HAP-1 (cell line): Measurements from ENCODE around the gene ANOS1.
A peak's percentile ranks its signal among the peaks of the same experiment; 100 is the strongest.

Source experiments
- DNase-seq, 2 experiments: peaks; one replicate each; pipeline ENCODE4 v3.0.0-alpha.2; 2016 to 2020; ENCODE audit warnings: low spot score in 2 of 2
- H3K27me3 ChIP-seq: fragments of 250-450 bp; sonication (Bioruptor Pico); 2 replicates; pipeline ENCODE4 v1.5.1; 2020; ENCODE audit warnings: low read depth, mild to moderate bottlenecking, moderate library complexity
- H3K36me3 ChIP-seq: fragments of 250-450 bp; sonication (Bioruptor Pico); replicated peaks from 2 replicates; pipeline ENCODE4 v1.5.1; 2020; ENCODE audit warnings: mild to moderate bottlenecking
- H3K4me1 ChIP-seq: fragments of 250-450 bp; sonication (Bioruptor Pico); 2 replicates; pipeline ENCODE4 v1.5.1; 2020; ENCODE audit warnings: mild to moderate bottlenecking
- H3K4me3 ChIP-seq: fragments of 250-450 bp; sonication (Bioruptor Pico); 2 replicates; pipeline ENCODE4 v1.5.1; 2020; ENCODE audit warnings: mild to moderate bottlenecking, moderate library complexity
- H3K9me3 ChIP-seq: fragments of 250-450 bp; sonication (Bioruptor Pico); 2 replicates; pipeline ENCODE4 v1.5.1; 2020; ENCODE audit warnings: mild to moderate bottlenecking, moderate library complexity
- in situ Hi-C: fragments of 300-500 bp; cut with MboI; formaldehyde crosslinking; loops from 3 replicates; pipeline ENCODE4 v1.14.3; 2020; ENCODE audit warnings: low sequenced_read_pairs, inconsistent platforms, mixed read lengths

The ANOS1 gene

GRCh38 chrX:8730812-8731558 lies 952 bp downstream of the ANOS1 start:
- Histone ChIP-seq H3K36me3 (no peaks in the 10 kb centered on the region), H3K4me1 (no peaks in the 10 kb centered on the region), H3K4me3 (no peak overlapping the region), H3K9me3 (no peaks in the 10 kb centered on the region), H3K27me3 (peaks cover 2% of the 10 kb centered on the region; the same call in 1 of the 2 replicates)
- in situ Hi-C loops = no loop called here
- DNase-seq = no peak

- in situ Hi-C loops = no loop called here
- Histone ChIP-seq H3K36me3 (no peaks in the 10 kb centered on the region), H3K4me3 (no peak overlapping the region), H3K4me1 (no peaks in the 10 kb centered on the region), H3K9me3 (no peaks in the 10 kb centered on the region), H3K27me3 (peaks cover 2% of the 10 kb centered on the region; the same call in 1 of the 2 replicates)
- DNase-seq = no peak
Observed at GRCh38 chrX:8729811-8730210, 2.1 kb downstream of the ANOS1 start.

- H3K27me3 ChIP-seq = peaks cover 2% of the 10 kb centered on the region; the same call in 1 of the 2 replicates
- no peaks in the 10 kb centered on the region for H3K9me3 ChIP-seq
- in situ Hi-C loops = no loop called here
- no peak for DNase-seq
- no peaks in the 10 kb centered on the region for H3K36me3 ChIP-seq
- no peak overlapping the region for H3K4me3 ChIP-seq
- H3K4me1 ChIP-seq = no peaks in the 10 kb centered on the region
Observed at GRCh38 chrX:8728932-8729535, 2.9 kb downstream of the ANOS1 start.

- Histone ChIP-seq H3K4me3 (no peak overlapping the region), H3K36me3 (no peaks in the 10 kb centered on the region), H3K27me3 (peaks cover 2% of the 10 kb centered on the region; the same call in 1 of the 2 replicates), H3K9me3 (no peaks in the 10 kb centered on the region), H3K4me1 (no peaks in the 10 kb centered on the region)
- DNase-seq = no peak
- in situ Hi-C loops = no loop called here
Observed at GRCh38 chrX:8726031-8726652, 5.8 kb downstream of the ANOS1 start.

GRCh38 chrX:8724300-8724699 lies 7.6 kb downstream of the ANOS1 start:
- H3K9me3 ChIP-seq = no peaks in the 10 kb centered on the region
- H3K4me1 ChIP-seq = no peaks in the 10 kb centered on the region
- no peaks in the 10 kb centered on the region for H3K27me3 ChIP-seq
- DNase-seq = peak in 1 of 2 experiments; percentile 14
- H3K4me3 ChIP-seq = no peak overlapping the region
- in situ Hi-C loops = no loop called here
- H3K36me3 ChIP-seq = no peaks in the 10 kb centered on the region

GRCh38 chrX:8721536-8721935 lies 10.4 kb downstream of the ANOS1 start:
- H3K9me3 ChIP-seq = no peaks in the 10 kb centered on the region
- H3K36me3 ChIP-seq = no peaks in the 10 kb centered on the region
- no peaks in the 10 kb centered on the region for H3K27me3 ChIP-seq
- H3K4me1 ChIP-seq = no peaks in the 10 kb centered on the region
- no peak for DNase-seq
- H3K4me3 ChIP-seq = no peak overlapping the region
- in situ Hi-C loops = no loop called here

- Histone ChIP-seq H3K36me3 (no peaks in the 10 kb centered on the region), H3K4me1 (no peaks in the 10 kb centered on the region), H3K4me3 (no peak overlapping the region), H3K27me3 (no peaks in the 10 kb centered on the region), H3K9me3 (no peaks in the 10 kb centered on the region)
- DNase-seq = no peak
- in situ Hi-C loops = no loop called here
Observed at GRCh38 chrX:8720136-8720535, 11.8 kb downstream of the ANOS1 start.

- H3K27me3 ChIP-seq = no peaks in the 10 kb centered on the region
- no peaks in the 10 kb centered on the region for H3K36me3 ChIP-seq
- in situ Hi-C loops = no loop called here
- DNase-seq = no peak
- H3K4me3 ChIP-seq = no peak overlapping the region
- no peaks in the 10 kb centered on the region for H3K9me3 ChIP-seq
- H3K4me1 ChIP-seq = no peaks in the 10 kb centered on the region
Observed at GRCh38 chrX:8717354-8717753, 14.6 kb downstream of the ANOS1 start.

GRCh38 chrX:8714164-8714563 lies 17.8 kb downstream of the ANOS1 start:
- H3K9me3 ChIP-seq = no peaks in the 10 kb centered on the region
- DNase-seq = no peak
- no peaks in the 10 kb centered on the region for H3K27me3 ChIP-seq
- no peaks in the 10 kb centered on the region for H3K4me1 ChIP-seq
- in situ Hi-C loops = no loop called here
- no peak overlapping the region for H3K4me3 ChIP-seq
- no peaks in the 10 kb centered on the region for H3K36me3 ChIP-seq

- no peaks in the 10 kb centered on the region for H3K9me3 ChIP-seq
- H3K4me3 ChIP-seq = no peak overlapping the region
- in situ Hi-C loops = no loop called here
- H3K27me3 ChIP-seq = no peaks in the 10 kb centered on the region
- no peak for DNase-seq
- H3K36me3 ChIP-seq = no peaks in the 10 kb centered on the region
- no peaks in the 10 kb centered on the region for H3K4me1 ChIP-seq
Observed at GRCh38 chrX:8711401-8711800, 20.5 kb downstream of the ANOS1 start.

- in situ Hi-C loops = no loop called here
- Histone ChIP-seq H3K9me3 (no peaks in the 10 kb centered on the region), H3K27me3 (no peaks in the 10 kb centered on the region), H3K36me3 (no peaks in the 10 kb centered on the region), H3K4me3 (no peak overlapping the region), H3K4me1 (no peaks in the 10 kb centered on the region)
- no peak for DNase-seq
Observed at GRCh38 chrX:8704184-8704583, 27.8 kb downstream of the ANOS1 start.

GRCh38 chrX:8692871-8693270 lies 39.1 kb downstream of the ANOS1 start:
- Histone ChIP-seq H3K36me3 (no peaks in the 10 kb centered on the region), H3K4me1 (no peaks in the 10 kb centered on the region), H3K27me3 (no peaks in the 10 kb centered on the region), H3K9me3 (no peaks in the 10 kb centered on the region), H3K4me3 (no peak overlapping the region)
- no peak for DNase-seq
- in situ Hi-C loops = no loop called here

- no peak overlapping the region for H3K4me3 ChIP-seq
- no peaks in the 10 kb centered on the region for H3K4me1 ChIP-seq
- no peaks in the 10 kb centered on the region for H3K27me3 ChIP-seq
- H3K9me3 ChIP-seq = no peaks in the 10 kb centered on the region
- DNase-seq = no peak
- no peaks in the 10 kb centered on the region for H3K36me3 ChIP-seq
- in situ Hi-C loops = no loop called here
Observed at GRCh38 chrX:8689473-8689872, 42.5 kb downstream of the ANOS1 start.

- no peak for DNase-seq
- Histone ChIP-seq H3K27me3 (no peaks in the 10 kb centered on the region), H3K36me3 (no peaks in the 10 kb centered on the region), H3K4me1 (no peaks in the 10 kb centered on the region), H3K9me3 (no peaks in the 10 kb centered on the region), H3K4me3 (no peak overlapping the region)
- in situ Hi-C loops = no loop called here
Observed at GRCh38 chrX:8688776-8689175, 43.2 kb downstream of the ANOS1 start.
